GM12864 (cell line): ENCODE data around the gene TMCC2.

Experiments used
- DNase-seq: peaks from one replicate; pipeline ENCODE4 v3.0.0-alpha.2; 2011; ENCODE audit warnings: low read depth
- H3K4me3 ChIP-seq: 2 replicates; pipeline ENCODE4 v1.5.1; 2011; ENCODE audit warnings: mild to moderate bottlenecking, low read depth, low read length, control low read depth
- TF ChIP-seq, protein P1 (sequence below): IDR thresholded peaks from 2 replicates; pipeline ENCODE4 v1.5.1; 2011; ENCODE audit warnings: low read depth, mild to moderate bottlenecking, moderate library complexity, low read length, control low read depth, inconsistent platforms; ENCODE audit errors: missing control alignments

TMCC2 gene

DNA sequence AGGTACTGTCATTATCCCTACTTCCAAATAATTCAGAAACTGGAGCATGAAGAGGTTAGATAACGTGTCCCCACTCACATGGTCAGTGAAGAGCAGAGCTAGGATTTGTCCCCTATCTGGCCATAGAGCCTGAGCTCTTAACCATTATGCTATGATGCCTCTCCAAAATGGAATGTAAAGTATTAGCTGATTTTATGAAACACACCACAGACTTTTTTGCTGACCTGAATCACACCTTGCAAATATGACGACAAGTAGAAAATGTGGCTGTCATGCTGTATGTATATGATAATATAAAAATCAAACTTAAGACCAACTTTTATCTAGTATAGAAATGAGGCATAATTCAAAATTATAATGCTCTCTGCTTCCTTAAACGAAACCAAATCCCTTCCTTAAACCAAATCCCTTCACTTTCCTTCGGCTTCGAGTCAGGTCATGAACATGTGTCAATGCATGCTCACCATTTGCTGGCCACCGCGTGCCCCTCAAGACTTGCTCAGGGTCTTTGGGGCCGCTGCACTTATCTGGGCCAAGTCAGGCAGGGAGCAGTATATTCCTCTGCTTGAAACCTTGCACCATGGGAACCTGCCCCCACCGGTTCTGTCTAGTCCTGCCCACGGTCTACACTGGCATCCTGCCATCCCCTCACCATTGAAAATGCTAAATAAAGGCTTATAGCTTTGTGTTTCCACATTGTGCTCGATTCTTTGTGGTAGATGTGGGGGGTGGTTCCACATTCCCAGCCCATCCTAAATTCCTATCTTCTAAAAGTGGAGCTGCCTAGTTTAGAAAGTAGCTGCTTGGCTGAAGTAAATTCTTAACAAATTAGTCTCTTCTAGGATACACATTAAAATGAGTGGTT lies 1.6 kb upstream of the TMCC2 start:
- no peak overlapping the region for H3K4me3 ChIP-seq
- TF ChIP-seq, protein P1, sequence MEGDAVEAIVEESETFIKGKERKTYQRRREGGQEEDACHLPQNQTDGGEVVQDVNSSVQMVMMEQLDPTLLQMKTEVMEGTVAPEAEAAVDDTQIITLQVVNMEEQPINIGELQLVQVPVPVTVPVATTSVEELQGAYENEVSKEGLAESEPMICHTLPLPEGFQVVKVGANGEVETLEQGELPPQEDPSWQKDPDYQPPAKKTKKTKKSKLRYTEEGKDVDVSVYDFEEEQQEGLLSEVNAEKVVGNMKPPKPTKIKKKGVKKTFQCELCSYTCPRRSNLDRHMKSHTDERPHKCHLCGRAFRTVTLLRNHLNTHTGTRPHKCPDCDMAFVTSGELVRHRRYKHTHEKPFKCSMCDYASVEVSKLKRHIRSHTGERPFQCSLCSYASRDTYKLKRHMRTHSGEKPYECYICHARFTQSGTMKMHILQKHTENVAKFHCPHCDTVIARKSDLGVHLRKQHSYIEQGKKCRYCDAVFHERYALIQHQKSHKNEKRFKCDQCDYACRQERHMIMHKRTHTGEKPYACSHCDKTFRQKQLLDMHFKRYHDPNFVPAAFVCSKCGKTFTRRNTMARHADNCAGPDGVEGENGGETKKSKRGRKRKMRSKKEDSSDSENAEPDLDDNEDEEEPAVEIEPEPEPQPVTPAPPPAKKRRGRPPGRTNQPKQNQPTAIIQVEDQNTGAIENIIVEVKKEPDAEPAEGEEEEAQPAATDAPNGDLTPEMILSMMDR: no peak
- DNase-seq: no peak

DNA sequence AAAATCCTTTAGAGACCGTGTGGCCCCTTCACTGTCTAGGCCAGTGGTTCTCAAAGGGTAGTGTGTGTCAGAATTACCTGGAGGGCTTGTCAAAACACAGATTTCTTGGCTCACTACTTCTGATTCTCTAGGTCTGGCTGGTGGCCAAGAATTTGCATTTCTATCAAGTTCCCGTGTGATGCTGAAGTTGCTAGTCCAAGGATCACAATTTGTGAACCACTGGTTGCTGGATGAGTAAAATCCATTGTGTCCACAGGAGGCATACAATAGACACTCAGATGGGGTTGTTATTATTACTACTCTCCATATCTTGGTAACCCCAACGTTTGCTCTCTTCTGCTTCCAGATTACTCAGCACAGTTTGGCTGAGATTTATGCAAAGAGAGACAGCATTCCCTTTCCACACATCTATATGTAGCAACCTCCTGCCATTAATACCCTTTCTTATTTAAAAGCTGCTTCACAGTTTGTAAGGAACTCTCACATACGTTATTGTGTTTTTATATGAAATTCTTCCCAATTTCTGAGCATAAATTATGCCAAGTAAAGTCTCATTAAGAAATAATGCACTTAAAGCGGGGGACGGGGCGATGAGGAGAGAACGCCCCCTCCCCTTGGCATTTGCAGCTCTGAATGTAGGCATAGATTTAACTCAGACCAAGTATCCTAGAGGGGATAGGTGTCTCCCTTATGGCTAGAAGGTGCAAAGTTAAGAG lies 720 bp upstream of the TMCC2 start:
- TF ChIP-seq, protein P1: no peak
- H3K4me3 ChIP-seq: peak overlapping the region; percentile 36
- no peak for DNase-seq

DNA sequence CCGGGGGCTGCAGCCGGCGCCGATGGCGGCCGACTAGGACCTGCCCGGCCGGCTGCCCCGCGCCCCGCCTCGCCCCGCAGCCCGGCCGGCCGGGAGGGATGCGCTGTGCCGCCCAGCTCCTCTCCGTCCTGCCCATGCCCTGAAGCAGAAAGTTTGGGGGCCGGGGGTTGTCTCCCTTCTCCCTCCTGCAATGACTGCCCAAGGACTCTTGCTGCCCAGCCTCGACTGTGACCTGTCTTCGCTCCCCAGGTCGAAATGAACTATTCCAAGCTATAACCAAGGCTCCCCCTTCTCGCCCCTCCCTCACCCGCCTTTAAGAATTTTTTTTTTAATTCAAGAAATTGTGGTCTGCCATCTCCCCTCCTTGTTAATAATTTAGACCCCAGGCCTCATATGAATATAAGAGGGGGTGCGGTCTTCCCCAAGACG lies 361 bp downstream of the TMCC2 start:
- TF ChIP-seq, protein P1: no peak
- H3K4me3 ChIP-seq: peak overlapping the region; percentile 48
- no peak for DNase-seq

DNA sequence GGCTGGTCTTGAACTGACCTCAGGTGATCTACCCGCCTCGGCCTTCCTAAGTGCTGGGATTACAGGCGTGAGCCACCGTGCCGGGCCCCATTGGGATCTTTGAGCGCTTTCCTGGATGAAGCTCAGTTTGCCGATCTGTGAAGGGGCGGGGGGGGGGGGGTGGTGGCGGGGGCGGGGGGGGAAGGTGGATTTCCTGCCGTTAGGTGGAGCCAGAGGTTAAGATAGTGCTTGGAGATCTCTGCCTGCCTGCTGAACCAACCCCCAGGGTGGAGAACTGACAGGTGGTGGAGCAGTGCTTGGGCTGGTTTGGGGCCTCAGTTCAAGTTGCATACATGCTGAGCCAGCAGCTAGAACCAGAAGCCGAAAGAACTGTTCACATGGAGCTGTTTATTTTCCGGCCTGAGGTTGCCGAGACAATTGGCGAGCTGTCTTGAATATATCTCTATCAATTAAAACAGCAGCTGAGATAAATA lies 1.7 kb downstream of the TMCC2 start:
- TF ChIP-seq, protein P1: peak; percentile 47
- peak; percentile 42 for DNase-seq
- H3K4me3 ChIP-seq: no peak overlapping the region

DNA sequence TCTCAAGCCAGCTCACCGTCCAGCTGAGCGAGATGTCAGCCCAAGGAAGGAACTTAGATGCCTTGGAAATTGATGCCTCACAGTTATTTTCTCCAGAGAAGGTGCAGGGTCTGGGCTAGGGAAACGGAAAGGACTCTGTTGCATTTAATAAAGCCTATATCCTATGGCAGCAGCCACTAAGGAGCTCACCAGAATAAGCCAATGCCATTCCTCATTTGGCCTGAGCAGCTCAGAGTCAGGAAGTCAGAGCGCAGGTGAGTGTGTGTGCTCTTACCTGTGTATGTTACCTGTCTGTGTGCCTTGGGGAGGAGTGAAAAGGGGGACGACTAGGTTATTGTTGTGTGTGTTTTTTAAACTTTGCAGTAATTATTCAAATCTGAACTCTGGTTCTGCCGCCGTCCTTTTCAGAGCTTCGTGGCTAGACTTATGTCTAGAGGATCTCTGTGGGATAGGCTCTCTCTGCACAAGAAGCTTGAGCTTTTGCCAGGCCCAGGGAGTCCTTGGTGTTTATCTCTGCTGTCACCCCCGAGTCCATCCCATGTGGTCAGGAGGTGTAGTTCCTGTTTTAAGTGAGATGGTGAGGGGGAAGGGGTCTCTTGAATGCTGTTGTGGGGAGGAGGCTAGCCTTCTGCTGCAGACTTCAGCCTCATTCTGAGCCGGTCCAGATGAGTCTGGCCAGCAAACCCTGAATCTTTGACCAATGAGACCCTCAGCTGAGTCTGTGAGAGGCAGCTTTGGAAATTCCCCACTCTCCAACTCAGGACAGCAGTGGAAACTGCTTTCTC lies 2.4 kb downstream of the TMCC2 start:
- DNase-seq: no peak
- TF ChIP-seq, protein P1: no peak
- H3K4me3 ChIP-seq: no peak overlapping the region

DNA sequence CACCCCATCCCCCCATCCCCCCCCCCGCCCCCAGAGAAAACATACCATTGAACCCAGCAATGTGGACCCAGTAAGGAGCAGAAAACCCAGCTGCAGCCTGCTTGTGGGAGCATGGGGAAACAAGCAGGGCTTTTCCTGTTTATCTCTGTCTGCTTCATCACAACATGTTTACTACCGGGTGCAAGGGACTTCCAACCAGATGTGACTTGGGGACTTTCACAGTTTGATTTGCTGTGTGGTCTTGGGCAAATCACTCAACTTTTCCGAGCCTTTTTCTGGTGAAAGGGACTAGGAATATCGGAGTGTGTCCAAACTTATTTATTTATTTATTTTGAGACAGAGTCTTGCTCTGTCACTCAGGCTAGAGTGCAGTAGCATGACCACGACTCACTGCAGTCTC lies 3.2 kb downstream of the TMCC2 start:
- H3K4me3 ChIP-seq: no peak overlapping the region
- TF ChIP-seq, protein P1: no peak
- no peak for DNase-seq
